K562 (cell line): ENCODE data around the gene RBPJ. TPM values are rescaled to one million over a fixed set of nuclear protein-coding genes. Genes with fewer than 3 reads are reported as not detected.

Experiments used
- ARNT ChIP-seq, 2 experiments: fragments of 450-650 bp; IDR thresholded peaks; 2 replicates each; pipeline ENCODE4 v1.6.1; 2016; ENCODE audit warnings: mild to moderate bottlenecking in 1 of 2
- CTBP1 ChIP-seq: fragments of 450-650 bp; IDR thresholded peaks from 2 replicates; pipeline ENCODE4 v1.6.1; 2016; ENCODE audit warnings: borderline replicate concordance
- FOSL1 ChIP-seq: fragments of 200-800 bp; sonication (Bioruptor generic); conservative IDR thresholded peaks from 2 replicates; pipeline ENCODE4 v1.6.1; 2016; ENCODE audit warnings: missing genetic modification characterization, missing compliant biosample characterization
- GABPA ChIP-seq: fragments of 200-800 bp; sonication (Bioruptor generic); conservative IDR thresholded peaks from 2 replicates; pipeline ENCODE4 v1.6.1; 2016; ENCODE audit warnings: low read depth, missing genetic modification characterization, missing compliant biosample characterization
- HBP1 ChIP-seq: fragments of 450-650 bp; formaldehyde crosslinking; IDR thresholded peaks from 2 replicates; pipeline ENCODE4 v1.4.0; 2022; ENCODE audit warnings: missing genetic modification characterization
- HNRNPH1 ChIP-seq: fragments of 200-400 bp; formaldehyde crosslinking; optimal IDR thresholded peaks from 2 replicates; pipeline ENCODE3; 2017; ENCODE audit warnings: low read depth, mild to moderate bottlenecking, low read length, moderate library complexity
- HNRNPL ChIP-seq: fragments of 200-400 bp; formaldehyde crosslinking; IDR thresholded peaks from 2 replicates; pipeline ENCODE4 v1.6.1; 2017; ENCODE audit warnings: low read depth, mild to moderate bottlenecking, low read length
- HNRNPLL ChIP-seq: fragments of 200-400 bp; formaldehyde crosslinking; IDR thresholded peaks from 2 replicates; pipeline ENCODE4 v1.6.1; 2017; ENCODE audit warnings: low read length, low read depth, mild to moderate bottlenecking; ENCODE audit not compliant: poor library complexity, severe bottlenecking
- JUN ChIP-seq, 2 experiments: sonication (generic) in 1 of 2; formaldehyde crosslinking in 1 of 2; IDR thresholded peaks; 2 replicates each; pipeline versions ENCODE4 v1.6.1 to v1.8.0; 2012 to 2022; ENCODE audit warnings: borderline replicate concordance in 2 of 2, mild to moderate bottlenecking in 2 of 2, improper control_type of control experiment in 1 of 2, low read depth in 1 of 2, low read length in 1 of 2, missing genetic modification reagents in 1 of 2
- JUNB ChIP-seq: fragments of 450-650 bp; formaldehyde crosslinking; conservative IDR thresholded peaks from 2 replicates; pipeline ENCODE4 v1.4.0; 2020; ENCODE audit warnings: mild to moderate bottlenecking
- MXD1 ChIP-seq: fragments of 250-450 bp; sonication (Bioruptor Pico); IDR thresholded peaks from 2 replicates; pipeline ENCODE4 v1.8.0; 2021; ENCODE audit warnings: borderline replicate concordance, mild to moderate bottlenecking, moderate library complexity; ENCODE audit not compliant: poor library complexity, severe bottlenecking
- PCBP2 ChIP-seq: fragments of 200-400 bp; formaldehyde crosslinking; IDR thresholded peaks from 2 replicates; pipeline ENCODE4 v1.6.1; 2018; ENCODE audit warnings: low read length, low read depth, mild to moderate bottlenecking, moderate library complexity; ENCODE audit not compliant: poor library complexity, severe bottlenecking
- PRDM10 ChIP-seq: fragments of 450-650 bp; IDR thresholded peaks from 2 replicates; pipeline ENCODE4 v1.6.1; 2018; ENCODE audit not compliant: partially characterized antibody
- RAD51 ChIP-seq: fragments of 450-650 bp; IDR thresholded peaks from 2 replicates; pipeline ENCODE4 v1.7.1; 2016; ENCODE audit warnings: low read depth, mild to moderate bottlenecking, borderline replicate concordance
- SP1 ChIP-seq: sonication (generic); formaldehyde crosslinking; IDR thresholded peaks from 2 replicates; pipeline ENCODE4 v1.8.1; 2022; ENCODE audit warnings: mild to moderate bottlenecking, missing genetic modification reagents
- TRIM24 ChIP-seq, 2 experiments: fragments of 450-650 bp; IDR thresholded peaks; 2 replicates each; pipeline ENCODE4 v1.6.1; 2016
- ZHX1 ChIP-seq: fragments of 150-350 bp; conservative IDR thresholded peaks from 2 replicates; pipeline ENCODE4 v1.6.1; 2014; ENCODE audit warnings: low read length
- ZNF79 ChIP-seq: fragments of 250-450 bp; sonication (Bioruptor Pico); IDR thresholded peaks from 2 replicates; pipeline ENCODE4 v1.4.0; 2020; ENCODE audit warnings: low read depth, mild to moderate bottlenecking, moderate library complexity
- polyA plus RNA-seq, 8 experiments: library from polyadenylated mRNA; depleted of rRNA in 4 of 8; stranded (reverse) in 5 of 8; unstranded in 3 of 8; fragments of >200 nt; fragmentation: Nextera tagmentation in 2 of 8; fragmentation: Illumina TruSeq in 1 of 8; extraction: Ambion mirVana in 2 of 8; extraction: Trizol in 1 of 8; gene quantifications; 2 replicates each; pipeline versions ENCODE4 v1.2.1 to v1.2.3, GENCODE V29; 2011 to 2014; ENCODE audit warnings: inconsistent platforms in 1 of 8, missing spikeins in 1 of 8
- total RNA-seq, 7 experiments: library from RNA; depleted of rRNA in 6 of 7; stranded (reverse); fragments of >200 nt in 6 of 7; fragmentation: Illumina TruSeq in 2 of 7; extraction: Trizol in 2 of 7; gene quantifications; 2 replicates each; pipeline versions ENCODE4 v1.2.1 to v1.2.3, GENCODE V29; 2011 to 2021; ENCODE audit warnings: low replicate concordance in 1 of 7

The RBPJ gene
- total and polyA plus RNA-seq, 9 of the 15 experiments (the other 6 are each of a cell fraction or from before 2014, with no cell fraction given): 17.2 to 49.4 (median 33.8) TPM

- no peak for TF ChIP-seq JUN (IDR thresholded peaks at IDR 0.05; ENCODE audit: borderline replicate concordance, low read depth, low read length)
- no peak for TF ChIP-seq JUN (CRISPR knock-in tag; IDR thresholded peaks at IDR 0.05; ENCODE audit: borderline replicate concordance)
- peak; percentile 35 for TF ChIP-seq HNRNPLL
- TF ChIP-seq PCBP2: no peak
- TF ChIP-seq GABPA (tag): no peak
- TF ChIP-seq HNRNPH1: no peak
- no peak for TF ChIP-seq HNRNPL
- TF ChIP-seq FOSL1: no peak
- no peak for TF ChIP-seq JUNB (CRISPR knock-in tag)
- TF ChIP-seq ZHX1: no peak
- 0 out of 4 replicates have a peak, but pooled peaks of 1 of the 2 experiments have one; percentile 38 for TF ChIP-seq TRIM24 (IDR thresholded peaks at IDR 0.05)
- peak; percentile 78 for TF ChIP-seq SP1 (CRISPR knock-in tag)
- TF ChIP-seq ARNT (IDR thresholded peaks at IDR 0.05): no peak; a peak in 1 of 4 replicates
- TF ChIP-seq ZNF79 (CRISPR knock-in tag): no peak
- TF ChIP-seq HBP1: no peak; the same call in 1 of the 2 replicates
- peak; percentile 94 for TF ChIP-seq PRDM10
- TF ChIP-seq CTBP1: peak; percentile 79
- no peak for TF ChIP-seq RAD51
- TF ChIP-seq MXD1 (CRISPR knock-in tag): no peak
Observed at GRCh38 chr4:26320538-26321372, at the start of gene RBPJ (continued).
